ENCODE results near the gene DIO1.

GRCh38 chr1:53929246-53929960, 35.4 kb downstream of the DIO1 start:
- TF ChIP-seq GTF3C2 (IDR thresholded peaks at IDR 0.05; ENCODE audit: borderline replicate concordance, extremely low read depth, insufficient read length) (no peak), ATF4 (CRISPR knock-in tag; IDR thresholded peaks at IDR 0.05) (no peak), HIVEP1 (CRISPR knock-in tag; IDR thresholded peaks at IDR 0.05) (no peak), U2AF2 (optimal IDR thresholded peaks at IDR 0.05; ENCODE audit: low read depth, low read length) (no peak), ZNF354B (CRISPR knock-in tag; IDR thresholded peaks at IDR 0.05) (no peak), ZNF133 (CRISPR knock-in tag; IDR thresholded peaks at IDR 0.05) (no peak), IRF2 (CRISPR knock-in tag; IDR thresholded peaks at IDR 0.05) (no peak), KDM1A (IDR thresholded peaks at IDR 0.05) (no peak), CEBPG (CRISPR knock-in tag; IDR thresholded peaks at IDR 0.05) (no peak), CEBPG (tag; conservative IDR thresholded peaks at IDR 0.05 in 1 of 2, IDR thresholded peaks at IDR 0.05 in 1 of 2) (no peak), ZNF77 (CRISPR knock-in tag; IDR thresholded peaks at IDR 0.05) (no peak)
